Fibroblast of skin of abdomen (primary cell): Measurements from ENCODE around the gene SPSB2.

Source experiments
- DNase-seq: peaks from one replicate; pipeline ENCODE4 v3.0.0-alpha.2; 2013

The SPSB2 gene

DNA sequence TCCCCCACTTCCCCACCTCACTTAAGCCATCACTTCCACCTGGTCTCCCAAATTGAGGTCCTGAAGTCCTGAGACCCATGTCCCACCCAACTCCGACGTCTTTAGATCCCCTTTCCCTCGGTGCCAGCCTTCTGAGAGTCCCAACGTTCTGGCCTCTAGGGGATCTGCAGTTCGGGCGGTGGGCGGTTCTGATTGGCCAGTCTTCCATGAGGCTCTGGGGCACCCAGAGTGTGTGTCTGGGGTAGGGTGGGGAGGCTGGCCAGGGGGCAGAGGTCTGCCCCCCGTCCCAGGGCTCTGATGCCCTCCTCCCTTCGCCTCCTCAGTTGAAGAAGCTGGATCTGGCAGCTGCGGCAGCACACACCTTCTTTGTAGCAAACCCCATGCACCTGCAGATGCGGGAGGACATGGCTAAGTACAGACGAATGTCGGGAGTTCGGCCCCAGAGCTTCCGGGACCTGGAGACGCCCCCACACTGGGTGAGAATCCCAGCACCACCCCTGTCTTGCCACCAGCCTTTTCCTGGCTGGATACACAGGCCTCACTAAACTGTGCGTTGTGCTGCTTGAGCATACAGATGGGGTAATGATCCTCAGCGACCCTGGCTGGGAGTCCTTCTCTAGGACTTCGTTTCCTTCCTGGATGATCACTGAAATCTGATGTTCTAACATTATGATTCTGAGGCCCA lies 43.4 kb downstream of the SPSB2 start:
- DNase-seq: peak; percentile 50

DNA sequence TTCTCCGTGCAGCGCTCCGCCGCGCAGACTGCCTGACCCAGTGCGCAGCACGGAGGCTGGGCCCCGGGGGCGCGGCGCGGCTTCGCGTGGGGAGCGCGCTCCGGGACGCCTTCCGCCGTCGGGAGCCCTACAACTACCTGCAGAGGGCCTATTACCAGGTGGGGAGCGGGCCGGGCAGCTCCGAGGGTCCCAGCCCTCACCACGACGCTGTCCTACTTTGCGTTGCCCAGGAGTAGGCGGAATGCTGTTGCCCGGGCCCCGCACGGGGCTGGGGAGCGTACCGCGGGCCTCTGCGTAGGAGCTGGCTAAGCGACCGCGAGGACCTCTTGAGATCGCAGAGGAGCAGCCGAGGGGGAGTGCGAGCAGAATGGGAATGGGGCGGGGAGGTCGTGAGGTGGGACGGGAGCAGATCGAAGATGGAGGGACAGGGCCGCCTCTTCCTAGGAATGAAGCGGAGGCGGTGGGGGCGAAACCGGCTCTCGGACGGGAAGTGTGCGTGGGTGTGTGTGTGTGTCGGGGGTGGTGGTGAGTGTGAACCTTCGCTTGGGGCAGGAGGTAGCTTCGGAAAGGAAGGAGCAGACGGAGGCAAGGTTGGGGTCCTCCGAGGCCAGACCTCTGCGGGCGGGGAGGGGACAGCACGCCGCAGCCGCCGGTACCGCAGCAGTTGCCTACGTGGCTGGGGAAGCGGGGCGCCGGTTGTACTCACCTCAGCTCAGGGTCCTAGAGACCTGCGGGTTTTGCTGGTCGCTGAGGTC lies 44.1 kb downstream of the SPSB2 start:
- peak; percentile 60 for DNase-seq

DNA sequence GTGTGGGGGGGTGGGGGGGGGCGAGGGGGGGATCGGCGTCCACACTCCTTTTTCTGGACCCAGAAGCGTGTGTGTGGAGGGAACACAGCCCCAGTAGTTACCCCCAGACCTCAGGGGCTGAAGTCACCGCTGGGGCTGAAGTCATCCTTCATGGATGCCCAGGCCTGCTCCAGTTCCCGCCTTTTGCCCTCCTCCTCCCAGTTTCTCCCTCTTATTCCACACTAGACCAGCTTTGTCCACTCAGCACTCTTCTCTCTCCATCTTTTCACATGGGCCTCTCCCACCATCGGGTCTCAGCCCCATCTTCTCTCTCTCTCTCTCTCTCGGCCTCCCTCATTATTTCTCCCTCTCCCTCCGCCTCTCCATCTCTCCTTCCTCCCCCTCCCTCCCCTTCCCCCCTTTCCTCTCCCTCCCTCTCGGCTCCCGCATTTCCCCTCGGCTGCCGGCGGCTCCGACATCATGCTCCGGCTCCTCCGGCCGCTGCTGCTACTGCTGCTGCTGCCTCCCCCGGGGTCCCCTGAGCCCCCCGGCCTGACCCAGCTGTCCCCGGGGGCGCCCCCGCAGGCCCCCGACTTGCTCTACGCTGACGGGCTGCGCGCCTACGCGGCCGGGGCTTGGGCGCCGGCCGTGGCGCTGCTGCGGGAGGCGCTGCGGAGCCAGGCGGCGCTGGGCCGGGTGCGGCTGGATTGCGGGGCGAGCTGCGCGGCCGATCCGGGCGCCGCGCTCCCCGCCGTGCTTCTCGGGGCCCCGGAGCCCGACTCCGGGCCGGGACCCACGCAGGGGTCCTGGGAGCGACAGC lies 44.9 kb downstream of the SPSB2 start, which contains the start of gene P3H3:
Gene P3H3 (plus strand): TSS at position 426 of the 799 bp plus-strand sequence. CDS start 34 bp downstream, at position 460.
- DNase-seq: peak; percentile 62

DNA sequence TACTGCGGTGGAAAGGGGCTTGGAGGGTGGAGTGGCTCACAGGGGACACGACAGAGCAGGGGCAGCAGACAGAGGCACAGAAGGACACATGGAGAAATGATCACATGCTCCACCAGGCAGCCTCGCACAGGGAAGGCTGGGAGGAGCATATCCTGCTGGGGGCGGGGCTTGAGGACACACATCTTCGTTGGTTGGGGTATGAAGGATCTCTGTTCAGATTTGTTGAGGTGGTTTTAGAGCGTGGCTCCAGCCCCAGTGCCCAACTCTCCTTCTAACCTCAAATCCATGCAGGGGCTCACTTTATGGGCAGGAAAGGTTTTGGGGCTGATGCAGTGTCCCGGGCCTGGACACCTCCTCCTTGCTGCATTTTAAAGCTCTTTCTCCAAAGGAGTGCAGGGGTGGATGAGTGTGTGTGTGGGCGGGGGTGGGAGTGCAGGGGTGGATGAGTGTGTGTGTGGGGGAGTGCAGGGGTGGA lies 45.6 kb downstream of the SPSB2 start:
- DNase-seq: peak; percentile 85

DNA sequence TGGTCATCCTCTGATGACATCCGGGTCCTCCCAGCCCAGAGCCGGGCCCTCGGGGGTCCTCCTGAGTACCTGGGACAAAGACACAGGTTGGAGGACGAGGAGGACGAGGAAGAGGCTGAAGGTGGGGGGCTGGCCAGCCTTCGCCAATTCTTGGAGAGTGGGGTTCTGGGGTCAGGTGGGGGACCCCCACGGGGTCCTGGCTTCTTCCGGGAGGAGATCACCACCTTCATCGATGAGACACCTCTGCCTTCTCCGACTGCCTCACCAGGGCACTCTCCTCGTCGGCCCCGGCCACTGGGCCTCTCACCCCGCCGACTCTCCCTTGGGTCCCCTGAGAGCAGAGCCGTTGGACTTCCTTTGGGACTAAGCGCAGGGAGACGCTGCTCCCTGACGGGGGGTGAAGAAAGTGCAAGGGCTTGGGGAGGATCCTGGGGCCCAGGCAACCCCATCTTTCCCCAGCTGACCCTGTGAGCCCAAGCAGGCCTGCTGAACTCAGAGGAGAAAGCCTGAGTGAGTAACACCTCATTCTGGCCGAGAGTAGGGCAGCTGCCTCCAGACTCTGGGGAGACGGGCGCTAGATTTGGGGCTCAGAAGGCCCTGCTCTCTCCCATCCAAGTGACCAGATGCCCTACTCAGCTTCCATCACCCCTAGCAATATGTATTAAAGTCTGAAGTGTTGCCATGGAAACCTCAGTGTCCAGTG lies 46.2 kb downstream of the SPSB2 start:
- no peak for DNase-seq

DNA sequence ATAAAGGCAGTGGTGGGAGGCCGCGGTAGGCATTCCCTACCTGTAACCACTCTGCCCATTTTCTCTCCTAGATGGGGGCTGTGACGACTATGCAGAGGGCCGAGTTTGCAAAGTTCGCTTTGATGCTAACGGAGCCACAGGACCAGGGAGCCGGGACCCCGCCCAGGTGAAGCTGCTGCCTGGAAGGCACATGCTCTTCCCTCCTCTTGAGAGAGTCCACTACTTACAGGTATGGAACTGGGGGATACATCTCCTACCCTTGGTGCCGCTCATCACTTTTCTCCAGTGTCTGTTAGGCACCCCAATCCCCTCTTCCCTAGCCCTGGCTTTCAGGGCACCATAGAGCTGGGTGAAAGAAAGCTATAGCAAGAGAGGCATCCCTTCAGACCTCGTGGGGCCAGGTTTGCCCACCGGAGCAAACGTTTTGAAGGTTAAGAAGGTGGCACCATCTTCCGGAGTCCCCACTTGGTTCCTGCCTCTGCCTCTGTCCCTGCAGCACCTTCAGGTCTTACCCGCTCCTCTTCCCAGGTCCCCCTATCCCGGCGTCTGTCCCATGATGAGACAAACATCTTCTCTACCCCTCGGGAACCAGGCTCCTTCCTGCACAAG lies 46.9 kb downstream of the SPSB2 start:
- no peak for DNase-seq

DNA sequence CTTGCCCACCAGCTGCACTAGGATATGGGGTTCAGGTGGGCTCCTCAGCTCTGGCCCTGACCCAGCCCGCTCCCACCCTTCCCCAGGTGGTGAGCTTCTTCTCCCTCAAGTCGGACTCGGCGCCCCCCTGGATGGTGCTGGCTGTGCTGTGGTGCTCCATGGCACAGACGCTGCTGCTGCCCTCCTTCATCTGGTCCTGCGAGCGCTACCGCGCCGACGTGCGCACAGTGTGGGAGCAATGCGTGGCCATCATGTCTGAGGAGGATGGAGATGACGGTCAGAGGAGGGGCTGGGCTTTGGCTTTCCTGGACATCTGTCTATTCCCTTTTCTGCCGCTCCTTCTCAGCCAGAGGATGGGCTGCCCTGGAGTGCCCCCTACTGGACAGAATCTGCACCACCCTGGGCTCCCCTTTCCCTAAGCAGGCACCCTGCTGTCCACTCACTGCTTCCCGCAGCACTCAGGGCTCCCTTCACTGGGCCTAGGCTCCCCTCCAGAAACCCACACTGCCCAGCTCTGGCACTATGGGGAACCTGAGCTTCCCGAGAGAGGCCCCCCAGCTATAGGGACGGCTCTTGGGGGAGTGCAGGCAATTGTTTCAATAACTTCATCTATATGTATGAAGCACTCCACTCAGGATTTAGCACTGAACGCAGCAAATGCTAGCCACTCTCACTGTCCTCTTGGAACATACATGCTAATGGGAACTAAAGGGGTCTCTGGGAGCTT lies 47.5 kb downstream of the SPSB2 start:
- DNase-seq: peak; percentile 84

DNA sequence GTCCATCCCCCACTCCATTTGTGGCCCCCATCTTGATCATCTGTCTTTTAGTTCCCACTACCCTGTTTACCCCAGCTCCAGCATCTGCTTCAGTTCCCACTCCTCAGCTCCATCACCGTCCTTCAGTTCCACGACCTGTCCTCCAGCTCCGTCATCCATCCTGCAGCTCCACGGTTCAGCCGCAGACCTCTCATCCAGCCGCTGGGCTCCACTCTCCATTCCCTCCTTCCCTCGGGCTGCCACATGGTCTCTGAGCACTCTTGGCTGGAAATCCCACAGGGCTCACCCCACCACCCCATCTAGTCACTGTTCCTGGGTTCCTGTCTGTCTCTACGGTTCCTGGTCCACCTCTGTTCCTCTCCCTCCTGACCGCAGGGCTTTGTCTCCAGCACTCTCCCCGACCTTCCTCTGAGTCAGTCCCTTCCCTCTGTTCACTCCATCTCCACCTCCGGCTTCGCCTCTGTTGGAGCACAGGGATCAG lies 48.2 kb downstream of the SPSB2 start:
- peak; percentile 35 for DNase-seq

DNA sequence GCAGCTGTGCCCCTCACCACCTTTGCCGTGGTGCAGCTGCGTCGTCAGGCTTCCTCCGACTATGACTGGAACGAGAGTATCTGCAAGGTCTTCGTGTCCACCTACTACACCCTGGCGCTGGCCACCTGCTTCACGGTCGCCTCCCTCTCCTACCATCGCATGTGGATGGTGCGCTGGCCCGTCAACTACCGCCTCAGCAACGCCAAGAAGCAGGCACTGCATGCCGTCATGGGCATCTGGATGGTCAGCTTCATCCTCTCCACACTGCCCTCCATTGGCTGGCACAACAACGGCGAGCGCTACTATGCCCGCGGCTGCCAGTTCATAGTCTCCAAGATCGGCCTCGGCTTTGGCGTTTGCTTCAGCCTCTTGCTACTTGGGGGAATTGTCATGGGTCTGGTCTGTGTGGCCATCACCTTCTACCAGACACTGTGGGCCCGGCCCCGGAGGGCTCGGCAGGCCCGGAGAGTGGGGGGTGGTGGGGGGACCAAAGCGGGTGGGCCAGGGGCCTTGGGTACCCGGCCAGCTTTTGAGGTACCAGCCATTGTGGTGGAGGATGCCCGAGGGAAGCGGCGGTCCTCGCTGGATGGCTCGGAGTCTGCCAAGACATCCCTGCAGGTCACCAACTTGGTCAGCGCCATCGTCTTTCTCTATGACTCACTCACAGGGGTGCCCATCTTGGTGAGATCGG lies 48.9 kb downstream of the SPSB2 start:
- DNase-seq: no peak

DNA sequence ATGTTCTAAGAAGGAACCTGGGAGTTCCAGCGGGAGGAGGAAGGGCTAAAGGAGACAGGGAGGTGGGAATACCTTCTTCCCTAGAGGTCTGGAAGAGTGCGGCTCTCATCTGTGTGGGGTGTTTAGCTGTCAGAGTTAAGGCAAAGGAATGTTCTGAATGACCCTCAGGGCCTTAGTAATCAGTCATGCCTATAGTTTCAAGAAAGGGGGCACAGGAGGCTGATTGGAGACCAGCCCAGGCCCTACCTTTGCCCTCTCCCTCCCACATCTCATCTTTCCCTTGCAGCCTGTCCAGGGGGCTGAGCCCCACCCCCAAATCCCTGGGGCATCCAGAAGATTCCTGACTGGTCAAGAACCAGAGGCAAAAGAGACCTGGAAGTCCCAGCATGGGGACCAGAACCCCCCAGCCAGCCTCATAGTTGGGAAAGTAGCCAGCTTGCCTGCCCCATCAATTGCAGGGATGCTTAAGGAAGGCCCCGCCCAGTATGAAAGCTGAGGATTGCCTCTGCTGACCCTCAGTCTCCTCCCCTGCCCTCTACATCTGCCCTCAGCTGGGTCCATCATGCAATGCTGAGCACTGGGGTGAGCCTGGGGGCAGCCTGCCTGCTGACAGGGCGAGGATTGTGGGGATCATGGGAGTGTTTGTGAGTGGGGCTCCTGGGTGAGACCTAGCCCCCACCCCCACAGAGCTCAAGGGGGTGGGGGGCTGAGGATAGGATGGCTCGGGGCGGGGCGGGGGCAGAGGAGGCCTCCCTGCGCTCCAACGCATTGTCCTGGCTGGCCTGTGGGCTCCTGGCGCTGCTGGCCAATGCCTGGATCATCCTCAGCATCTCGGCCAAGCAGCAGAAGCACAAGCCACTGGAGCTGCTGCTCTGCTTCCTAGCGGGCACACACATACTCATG lies 49.7 kb downstream of the SPSB2 start:
- no peak for DNase-seq

DNA sequence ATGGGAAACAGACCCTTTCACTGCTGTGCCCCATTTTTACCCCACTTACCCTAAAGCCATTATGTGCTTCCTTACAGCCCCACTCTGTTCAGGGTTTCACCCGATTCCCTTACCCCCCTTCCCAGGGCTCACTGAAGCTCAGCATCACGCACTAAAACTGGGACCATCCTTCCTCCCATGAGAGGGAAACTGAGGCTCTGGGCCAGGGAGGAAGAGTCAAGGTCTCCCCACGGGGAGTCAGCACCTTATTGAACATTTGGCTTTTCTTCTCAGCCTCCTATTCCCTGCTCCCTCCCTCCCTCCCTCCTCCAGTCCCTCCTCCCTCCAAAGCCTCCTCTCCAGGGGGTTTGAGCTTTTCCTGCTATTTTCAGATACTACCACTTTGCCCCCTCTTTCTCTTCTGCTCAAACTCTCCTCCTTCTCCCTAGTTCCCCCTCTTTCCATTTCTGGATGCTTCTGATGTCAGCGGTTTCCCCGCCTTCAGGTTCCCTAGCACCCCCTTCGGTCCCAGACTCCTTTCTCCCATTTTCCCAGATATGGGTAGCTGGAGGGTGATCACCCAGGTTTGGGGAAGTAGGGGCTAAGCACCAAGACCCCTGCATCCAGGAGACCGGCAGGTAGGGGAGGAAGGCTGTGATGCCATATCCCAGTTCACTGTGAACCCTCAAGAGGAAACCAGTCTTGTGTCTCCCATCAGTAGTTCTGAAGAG lies 50.5 kb downstream of the SPSB2 start:
- DNase-seq: no peak

DNA sequence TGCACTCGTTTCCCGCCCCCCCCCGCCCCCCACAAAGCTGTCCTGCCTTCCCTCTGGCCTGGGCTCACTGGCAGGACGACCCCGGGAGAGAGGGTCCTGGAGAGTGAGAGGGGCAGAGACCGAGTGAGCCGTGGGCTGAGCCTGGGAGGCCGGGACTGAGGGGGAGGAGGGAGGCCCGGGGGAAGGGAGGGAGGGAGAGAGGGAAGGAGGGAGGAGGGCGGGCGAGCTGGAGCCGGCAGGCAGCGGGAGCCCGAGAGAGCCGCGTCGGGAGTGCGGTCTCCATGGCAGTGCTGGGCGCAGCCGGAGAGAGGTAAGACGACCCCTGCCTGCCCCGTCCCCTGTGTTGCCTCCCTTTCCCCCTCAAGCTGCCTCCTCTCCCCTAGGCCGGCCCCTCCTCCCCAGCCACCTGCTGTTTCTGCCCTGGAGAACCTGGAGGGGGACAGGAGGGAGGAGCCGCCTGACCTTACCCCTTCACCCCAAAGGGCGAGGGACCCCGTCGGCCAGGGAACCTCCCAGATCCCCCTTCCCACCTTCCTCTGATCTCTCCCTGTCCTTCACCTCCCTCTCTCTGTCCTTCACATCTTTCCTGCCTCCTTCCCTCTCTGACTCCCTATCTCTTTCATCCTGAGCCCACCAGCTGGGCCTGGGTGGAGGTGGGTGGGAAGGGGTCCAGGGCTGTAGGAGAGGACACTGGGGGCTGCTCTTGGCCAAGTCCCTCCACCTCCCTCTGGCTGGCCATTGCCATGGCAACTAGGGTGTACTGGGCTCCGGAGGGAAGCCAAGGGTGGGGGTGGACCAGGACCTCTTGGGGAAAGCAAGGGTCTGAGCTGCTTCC lies 51.3 kb downstream of the SPSB2 start, which contains the start of gene GPR162:
Gene GPR162 (plus strand): TSS at position 231 of the 835 bp plus-strand sequence. CDS start 2,078 bp downstream, outside the sequence.
- DNase-seq: peak; percentile 61
